Activated CD4-positive, alpha-beta T cell treated with anti-CD3 and anti-CD28 coated beads for 36 hours (primary cell): Measurements from ENCODE around the gene KCNK10. TPM values are rescaled to one million over a fixed set of nuclear protein-coding genes. Genes with fewer than 3 reads are reported as not detected.

ENCODE experiments used
- ATAC-seq: fragments of 200-7000 bp; cut with Tn5 transposase; one replicate; pipeline ENCODE4 v1.10.0; 2021; ENCODE audit warnings: mild to moderate bottlenecking, moderate library complexity
- CTCF ChIA-PET: fragments of 350-600 bp; sonication (Branson Sonifier 250); formaldehyde crosslinking; loops from one replicate; lab custom pipeline; 2021; ENCODE audit warnings: antibody characterized with exemption; lab: Charles Lee
- POLR2A ChIA-PET: fragments of 350-600 bp; sonication (Branson Sonifier 250); formaldehyde crosslinking; loops from one replicate; lab custom pipeline; 2021; ENCODE audit warnings: antibody characterized with exemption, inconsistent platforms; lab: Charles Lee
- DNase-seq: peaks from one replicate; pipeline ENCODE4 v3.0.0-alpha.2; 2020
- H3K27ac Mint-ChIP-seq: one replicate; pipeline ENCODE4 v1.8.0; 2021; ENCODE audit warnings: mixed read lengths
- H3K27me3 Mint-ChIP-seq: one replicate; pipeline ENCODE4 v1.8.0; 2021; ENCODE audit warnings: mixed read lengths
- H3K36me3 Mint-ChIP-seq: one replicate; pipeline ENCODE4 v1.8.0; 2021; ENCODE audit warnings: low read depth, mixed read lengths
- H3K4me1 Mint-ChIP-seq: one replicate; pipeline ENCODE4 v1.8.0; 2021; ENCODE audit warnings: mixed read lengths
- H3K4me3 Mint-ChIP-seq: one replicate; pipeline ENCODE4 v1.8.0; 2021; ENCODE audit warnings: mild to moderate bottlenecking, moderate library complexity, mixed read lengths
- H3K9me3 Mint-ChIP-seq: one replicate; pipeline ENCODE4 v1.8.0; 2021; ENCODE audit warnings: low read depth, mixed read lengths
- intact Hi-C, 2 experiments: fragments of 100-400 bp; cut with DNase I in 1 of 2; cut with micrococcal nuclease in 1 of 2; formaldehyde crosslinking; loops; one replicate each; pipeline versions ENCODE4 v1.14.2 to v1.15.1; 2022 to 2024; cut with DNase I, micrococcal nuclease
- total RNA-seq, 2 experiments: library from RNA; stranded (reverse); gene quantifications; one replicate each; pipeline ENCODE4 v1.2.3, GENCODE V29; 2021

KCNK10 gene
- total RNA-seq, 2 experiments from 2014 or later = not detected

DNA sequence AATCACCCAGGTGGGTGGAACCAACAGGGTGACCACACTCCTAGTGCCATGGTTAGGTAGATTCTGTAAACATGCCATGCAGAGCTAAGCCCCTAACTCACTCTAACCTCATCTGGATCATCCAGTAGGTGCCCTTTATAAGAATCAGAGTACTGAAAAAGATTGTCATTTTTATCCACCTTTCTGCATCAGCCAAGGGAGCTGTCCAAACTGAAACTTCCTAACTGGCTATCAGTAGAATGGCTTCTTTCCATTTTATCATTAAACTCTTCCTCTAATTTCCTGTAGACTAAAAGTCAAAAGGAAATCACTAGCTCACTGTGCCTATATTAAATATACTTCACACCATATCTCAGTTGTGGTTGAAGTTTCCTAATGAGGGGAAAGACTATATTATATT, 6.5 kb downstream of the KCNK10 start:
- intact Hi-C loops = no loop called here
- Mint-ChIP-seq H3K36me3 (no peaks in the 10 kb centered on the region), H3K9me3 (peaks cover 2% of the 10 kb centered on the region), H3K4me1 (no peaks in the 10 kb centered on the region), H3K4me3 (no peak overlapping the region), H3K27me3 (peaks cover 10% of the 10 kb centered on the region), H3K27ac (no peak overlapping the region)
- no peak for ATAC-seq
- no peak for DNase-seq
- POLR2A ChIA-PET = no interaction called here
- CTCF ChIA-PET = no interaction called here

DNA sequence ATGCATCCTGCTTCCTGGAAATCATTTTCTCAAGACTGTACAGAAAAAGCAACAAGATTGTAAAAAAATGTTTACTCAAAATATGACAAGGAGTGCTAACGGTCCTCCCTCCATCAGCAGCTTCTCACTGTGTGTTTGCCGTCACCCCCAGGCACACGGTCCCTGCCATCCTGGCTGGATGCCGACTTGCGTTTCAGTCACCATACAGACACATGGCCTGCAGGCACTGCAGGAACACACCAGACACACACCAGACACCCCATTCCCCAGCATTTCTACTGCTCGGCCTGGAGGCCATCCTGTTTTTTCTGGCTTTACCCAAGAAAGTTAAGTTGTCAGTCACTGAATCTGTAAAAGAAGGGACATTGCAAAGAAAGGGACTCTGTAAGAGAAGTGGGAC, 10.8 kb downstream of the KCNK10 start:
- ATAC-seq = no peak
- peaks cover 2% of the 10 kb centered on the region for H3K9me3 Mint-ChIP-seq
- H3K4me3 Mint-ChIP-seq = no peak overlapping the region
- no peak for DNase-seq
- no peaks in the 10 kb centered on the region for H3K4me1 Mint-ChIP-seq
- H3K27ac Mint-ChIP-seq = no peak overlapping the region
- CTCF ChIA-PET = interaction anchor here (0.6 to 1.0 kb wide), 2 partner anchors 15 to 143 kb away, joined by 3 read pairs; no protein-coding TSS in a partner anchor
- intact Hi-C loops = no loop called here
- H3K36me3 Mint-ChIP-seq = no peaks in the 10 kb centered on the region
- peaks cover 4% of the 10 kb centered on the region for H3K27me3 Mint-ChIP-seq
- POLR2A ChIA-PET = no interaction called here

DNA sequence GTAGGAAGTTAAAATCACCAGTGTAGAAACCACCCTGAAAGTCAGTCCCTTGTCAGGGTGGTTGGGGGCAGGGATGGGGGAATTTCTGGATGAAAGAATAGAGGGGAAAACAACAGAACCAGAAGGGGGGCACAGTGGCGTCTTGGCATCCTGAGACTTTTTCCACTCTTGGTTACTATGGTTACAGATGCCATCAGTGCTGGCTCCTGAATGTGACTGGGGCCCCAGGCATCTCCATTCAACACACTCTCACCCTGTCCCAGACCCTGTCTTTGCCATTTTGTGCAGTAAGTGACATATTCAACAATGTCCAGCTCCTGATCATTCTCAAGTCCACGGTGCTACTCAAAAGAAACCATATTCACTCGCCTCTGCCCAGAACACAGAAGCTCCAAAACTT, 11.3 kb downstream of the KCNK10 start:
- CTCF ChIA-PET = interaction anchor here (0.6 kb wide), 1 partner anchor 142 kb away, joined by 3 read pairs; no protein-coding TSS in a partner anchor
- Mint-ChIP-seq H3K27me3 (peaks cover 4% of the 10 kb centered on the region), H3K4me3 (no peak overlapping the region), H3K9me3 (peaks cover 2% of the 10 kb centered on the region), H3K36me3 (no peaks in the 10 kb centered on the region), H3K4me1 (no peaks in the 10 kb centered on the region), H3K27ac (no peak overlapping the region)
- POLR2A ChIA-PET = no interaction called here
- ATAC-seq (no peak), DNase-seq (no peak)
- intact Hi-C loops = no loop called here

DNA sequence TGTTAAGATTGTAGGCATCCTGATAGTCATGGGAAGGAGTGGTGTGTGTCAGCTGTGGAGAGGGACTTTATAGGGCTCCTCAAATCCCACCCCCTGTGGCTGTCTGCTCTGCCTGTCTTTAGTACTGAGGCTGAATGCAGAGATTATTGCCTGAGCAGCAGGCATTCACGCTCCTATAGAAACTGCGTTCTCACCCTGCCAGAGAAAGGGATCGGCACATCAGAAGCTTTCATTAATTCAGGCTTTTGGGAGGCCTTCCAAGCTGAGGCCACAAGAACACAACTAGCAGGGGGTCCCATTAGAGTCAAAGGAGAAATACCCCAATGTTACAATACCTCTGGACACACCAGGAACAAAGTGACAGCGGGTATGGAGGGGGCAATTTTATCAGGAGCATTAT, 12.6 kb downstream of the KCNK10 start:
- H3K4me3 Mint-ChIP-seq = no peak overlapping the region
- no peak overlapping the region for H3K27ac Mint-ChIP-seq
- CTCF ChIA-PET = no interaction called here
- H3K9me3 Mint-ChIP-seq = peaks cover 2% of the 10 kb centered on the region
- no peaks in the 10 kb centered on the region for H3K4me1 Mint-ChIP-seq
- DNase-seq (no peak), ATAC-seq (no peak)
- POLR2A ChIA-PET = no interaction called here
- H3K27me3 Mint-ChIP-seq = peaks cover 3% of the 10 kb centered on the region
- no peaks in the 10 kb centered on the region for H3K36me3 Mint-ChIP-seq
- intact Hi-C loops = no loop called here

DNA sequence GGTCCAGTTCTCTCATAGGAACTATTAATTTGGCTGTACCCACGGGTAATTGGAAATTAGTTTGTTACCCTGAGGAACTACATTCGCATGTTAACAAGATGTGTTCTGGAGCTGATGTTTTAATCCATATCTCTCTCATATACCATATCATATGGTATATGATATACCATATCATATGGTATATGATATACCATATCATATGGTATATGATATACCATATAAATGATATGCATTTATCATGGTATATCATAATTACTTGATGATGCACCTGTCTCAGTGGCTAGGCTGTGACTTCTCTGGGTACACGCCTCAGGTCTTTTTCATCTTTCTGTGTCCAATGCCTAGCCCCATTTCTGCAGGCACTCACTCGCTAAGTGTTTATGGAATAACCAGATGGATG, 13.0 kb downstream of the KCNK10 start:
- peaks cover 2% of the 10 kb centered on the region for H3K9me3 Mint-ChIP-seq
- ATAC-seq = no peak
- no peaks in the 10 kb centered on the region for H3K36me3 Mint-ChIP-seq
- DNase-seq = no peak
- intact Hi-C loops = no loop called here
- no peak overlapping the region for H3K27ac Mint-ChIP-seq
- no peak overlapping the region for H3K4me3 Mint-ChIP-seq
- peaks cover 3% of the 10 kb centered on the region for H3K27me3 Mint-ChIP-seq
- H3K4me1 Mint-ChIP-seq = no peaks in the 10 kb centered on the region
- ChIA-PET CTCF (no interaction called here), POLR2A (no interaction called here)

GRCh38 chr14:88305528-88306322, 17.3 kb downstream of the KCNK10 start:
- intact Hi-C loops = no loop called here
- no peaks in the 10 kb centered on the region for H3K36me3 Mint-ChIP-seq
- H3K27ac Mint-ChIP-seq = no peak overlapping the region
- no peaks in the 10 kb centered on the region for H3K4me1 Mint-ChIP-seq
- H3K9me3 Mint-ChIP-seq = no peaks in the 10 kb centered on the region
- ChIA-PET CTCF (no interaction called here), POLR2A (no interaction called here)
- peaks cover 10% of the 10 kb centered on the region for H3K27me3 Mint-ChIP-seq
- ATAC-seq (no peak), DNase-seq (no peak)
- no peak overlapping the region for H3K4me3 Mint-ChIP-seq

DNA sequence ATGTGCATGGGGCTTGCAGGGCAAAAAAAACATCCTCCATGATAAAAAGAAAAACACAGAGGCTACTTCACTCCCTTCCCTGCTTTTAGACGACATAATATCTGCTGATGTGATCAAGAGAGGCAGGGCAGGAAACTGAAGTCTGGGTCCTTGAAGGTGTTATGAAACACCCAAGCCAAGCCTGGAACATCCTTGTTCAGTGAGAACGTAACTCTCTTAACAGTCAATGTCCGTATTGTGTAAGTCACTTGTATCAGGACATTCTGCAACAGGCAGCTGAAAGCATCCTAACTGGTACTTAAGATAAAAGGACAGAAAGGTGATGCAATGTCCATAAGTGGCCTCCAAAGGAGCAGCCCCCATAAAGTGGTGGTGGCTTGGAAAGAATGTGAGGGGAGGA, 20.0 kb downstream of the KCNK10 start:
- ATAC-seq (no peak), DNase-seq (no peak)
- intact Hi-C loops = no loop called here
- POLR2A ChIA-PET = no interaction called here
- CTCF ChIA-PET = no interaction called here
- Mint-ChIP-seq H3K36me3 (no peaks in the 10 kb centered on the region), H3K9me3 (no peaks in the 10 kb centered on the region), H3K27me3 (peaks cover 23% of the 10 kb centered on the region), H3K4me3 (no peak overlapping the region), H3K4me1 (peaks cover 3% of the 10 kb centered on the region), H3K27ac (no peak overlapping the region)

DNA sequence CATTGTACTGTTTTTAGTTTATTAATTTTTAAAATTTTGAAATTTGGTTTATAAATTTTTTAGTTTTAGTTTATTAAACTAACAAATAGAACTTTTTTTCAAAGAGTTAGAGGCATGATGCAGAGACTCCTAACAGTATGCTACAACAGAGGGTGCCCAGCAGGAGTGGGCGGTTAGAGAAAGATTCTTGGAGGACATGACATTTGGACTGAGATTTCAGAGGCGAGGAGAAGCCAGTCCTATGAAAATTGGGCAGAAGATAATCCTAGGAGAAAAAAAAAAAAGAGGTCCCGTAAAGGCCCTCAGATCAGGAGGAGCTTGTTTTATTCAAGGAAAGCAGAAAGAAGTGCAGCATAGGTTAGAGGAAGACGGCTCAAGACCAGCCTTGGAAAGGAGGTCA, 21.7 kb downstream of the KCNK10 start:
- Mint-ChIP-seq H3K9me3 (no peaks in the 10 kb centered on the region), H3K4me3 (no peak overlapping the region), H3K36me3 (no peaks in the 10 kb centered on the region), H3K27me3 (peaks cover 23% of the 10 kb centered on the region), H3K4me1 (peaks cover 3% of the 10 kb centered on the region), H3K27ac (no peak overlapping the region)
- DNase-seq = no peak
- POLR2A ChIA-PET = no interaction called here
- intact Hi-C loops = no loop called here
- CTCF ChIA-PET = no interaction called here
- no peak for ATAC-seq

DNA sequence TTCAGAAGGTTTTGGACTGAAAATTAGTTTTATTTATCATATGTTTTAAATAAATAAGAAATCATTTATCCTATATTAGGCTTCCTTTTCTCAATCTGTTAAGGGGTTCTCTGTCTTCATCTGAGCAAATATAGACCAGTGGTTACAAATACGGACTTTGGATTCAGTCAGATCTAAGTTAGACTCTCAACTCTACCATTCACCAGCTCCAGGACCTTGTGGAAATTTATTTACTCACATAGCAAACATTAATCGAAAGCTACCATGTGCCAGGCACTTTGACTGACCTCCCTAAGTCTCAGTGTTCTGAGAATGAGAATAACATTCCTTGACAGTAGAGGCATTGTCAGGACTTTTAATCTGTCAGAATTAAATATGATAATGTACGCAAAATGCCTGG, 22.3 kb downstream of the KCNK10 start:
- DNase-seq = no peak
- ChIA-PET POLR2A (no interaction called here), CTCF (no interaction called here)
- Mint-ChIP-seq H3K27ac (no peak overlapping the region), H3K36me3 (no peaks in the 10 kb centered on the region), H3K4me3 (no peak overlapping the region), H3K9me3 (no peaks in the 10 kb centered on the region), H3K4me1 (peaks cover 3% of the 10 kb centered on the region), H3K27me3 (peaks cover 27% of the 10 kb centered on the region)
- ATAC-seq = no peak
- intact Hi-C loops = no loop called here

GRCh38 chr14:88299865-88300530, 23.1 kb downstream of the KCNK10 start:
- ATAC-seq (no peak), DNase-seq (no peak)
- H3K4me3 Mint-ChIP-seq = no peak overlapping the region
- H3K27ac Mint-ChIP-seq = no peak overlapping the region
- ChIA-PET POLR2A (no interaction called here), CTCF (no interaction called here)
- intact Hi-C loops = no loop called here
- no peaks in the 10 kb centered on the region for H3K9me3 Mint-ChIP-seq
- H3K4me1 Mint-ChIP-seq = peaks cover 3% of the 10 kb centered on the region
- H3K36me3 Mint-ChIP-seq = no peaks in the 10 kb centered on the region
- H3K27me3 Mint-ChIP-seq = peaks cover 28% of the 10 kb centered on the region

GRCh38 chr14:88297306-88297705, 25.8 kb downstream of the KCNK10 start:
- ChIA-PET CTCF (no interaction called here), POLR2A (no interaction called here)
- DNase-seq (no peak), ATAC-seq (no peak)
- no peak overlapping the region for H3K27ac Mint-ChIP-seq
- H3K9me3 Mint-ChIP-seq = no peaks in the 10 kb centered on the region
- no peaks in the 10 kb centered on the region for H3K36me3 Mint-ChIP-seq
- H3K4me1 Mint-ChIP-seq = peaks cover 3% of the 10 kb centered on the region
- peaks cover 35% of the 10 kb centered on the region for H3K27me3 Mint-ChIP-seq
- no peak overlapping the region for H3K4me3 Mint-ChIP-seq
- intact Hi-C loops = no loop called here

DNA sequence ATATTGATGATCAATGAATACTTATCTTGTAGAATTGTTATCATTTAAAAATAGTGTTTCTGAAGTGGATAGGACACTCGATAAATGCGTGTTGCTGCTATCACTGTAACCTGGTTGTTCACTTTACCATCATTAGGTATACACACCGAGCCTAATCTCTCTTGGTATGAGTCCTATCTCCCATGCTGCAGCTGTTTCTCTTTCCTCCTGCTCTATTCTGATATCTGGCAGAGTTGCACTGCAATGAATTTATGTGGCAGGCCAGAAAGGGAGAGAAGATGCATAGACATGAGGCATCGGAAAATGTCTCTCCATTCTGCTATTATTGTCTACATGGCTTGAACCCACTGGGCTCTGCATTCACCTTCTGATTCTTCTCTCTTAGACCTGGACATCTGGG, 26.7 kb downstream of the KCNK10 start:
- Mint-ChIP-seq H3K27ac (no peak overlapping the region), H3K36me3 (no peaks in the 10 kb centered on the region), H3K27me3 (peaks cover 29% of the 10 kb centered on the region), H3K9me3 (no peaks in the 10 kb centered on the region), H3K4me3 (no peak overlapping the region), H3K4me1 (peaks cover 3% of the 10 kb centered on the region)
- DNase-seq (no peak), ATAC-seq (no peak)
- CTCF ChIA-PET = no interaction called here
- POLR2A ChIA-PET = no interaction called here
- intact Hi-C loops = no loop called here
